Measurements from ENCODE around the gene CD40.
"Not testable (repeated sequence)": the region's sequence is repeated elsewhere in the genome, so short reads cannot be mapped to it uniquely, and the experiment has no call there.

The CD40 gene

GRCh38 chr20:46117704-46118467 lies at the start of gene CD40:
Gene CD40 (plus strand): TSS chr20:46118314. CDS start chr20:46118344, 30 bp downstream.
- DNase-seq, result peak; percentile 58

GRCh38 chr20:46070215-46070900 lies 47.8 kb upstream of the CD40 start:
- no peak for DNase-seq

GRCh38 chr20:46071573-46071972 lies 46.5 kb upstream of the CD40 start:
- no peak for DNase-seq

- DNase-seq, result no peak
These were observed 45.1 kb upstream of the CD40 start for GRCh38 chr20:46073024-46073423.

- DNase-seq, result no peak
These were observed 44.7 kb upstream of the CD40 start for GRCh38 chr20:46073443-46073842.

GRCh38 chr20:46074006-46074405 lies 44.1 kb upstream of the CD40 start:
- DNase-seq, result no peak

GRCh38 chr20:46076806-46077205 lies 41.3 kb upstream of the CD40 start:
- no peak for DNase-seq

- no peak for DNase-seq
These were observed 40.3 kb upstream of the CD40 start for GRCh38 chr20:46077642-46078305.

- no peak for DNase-seq
These were observed 39.2 kb upstream of the CD40 start for GRCh38 chr20:46078954-46079353.

- no peak for DNase-seq
These were observed 37.0 kb upstream of the CD40 start for GRCh38 chr20:46081074-46081473.

GRCh38 chr20:46083101-46083500 lies 35.0 kb upstream of the CD40 start:
- no peak for DNase-seq

- DNase-seq, result no peak
These were observed 34.5 kb upstream of the CD40 start for GRCh38 chr20:46083531-46084061.

- no peak for DNase-seq
These were observed 33.3 kb upstream of the CD40 start for GRCh38 chr20:46084805-46085178.

GRCh38 chr20:46085179-46085851 lies 32.8 kb upstream of the CD40 start:
- no peak for DNase-seq

GRCh38 chr20:46087161-46087560 lies 31.0 kb upstream of the CD40 start:
- no peak for DNase-seq

GRCh38 chr20:46088409-46089166 lies 29.5 kb upstream of the CD40 start:
- no peak for DNase-seq

- no peak for DNase-seq
These were observed 29.0 kb upstream of the CD40 start for GRCh38 chr20:46089167-46089416.

- peak; percentile 95 for DNase-seq
These were observed 28.4 kb upstream of the CD40 start, which contains the start of gene NCOA5 for GRCh38 chr20:46089417-46090388. Gene NCOA5 (minus strand): TSS chr20:46089962. CDS start chr20:46079424, 10,538 bp downstream.

GRCh38 chr20:46091622-46092535 lies 26.2 kb upstream of the CD40 start:
- DNase-seq, result not testable (repeated sequence)

GRCh38 chr20:46093531-46093930 lies 24.6 kb upstream of the CD40 start:
- DNase-seq, result no peak

Measured in GOT3 (cell line).